Activated CD8-positive, alpha-beta memory T cell treated with anti-CD3 and anti-CD28 coated beads for 24 hours (primary cell): ENCODE data around the gene ELFN1.

Experiments
- DNase-seq: peaks from one replicate; pipeline ENCODE4 v3.0.0-alpha.2; 2020

Gene ELFN1

DNA sequence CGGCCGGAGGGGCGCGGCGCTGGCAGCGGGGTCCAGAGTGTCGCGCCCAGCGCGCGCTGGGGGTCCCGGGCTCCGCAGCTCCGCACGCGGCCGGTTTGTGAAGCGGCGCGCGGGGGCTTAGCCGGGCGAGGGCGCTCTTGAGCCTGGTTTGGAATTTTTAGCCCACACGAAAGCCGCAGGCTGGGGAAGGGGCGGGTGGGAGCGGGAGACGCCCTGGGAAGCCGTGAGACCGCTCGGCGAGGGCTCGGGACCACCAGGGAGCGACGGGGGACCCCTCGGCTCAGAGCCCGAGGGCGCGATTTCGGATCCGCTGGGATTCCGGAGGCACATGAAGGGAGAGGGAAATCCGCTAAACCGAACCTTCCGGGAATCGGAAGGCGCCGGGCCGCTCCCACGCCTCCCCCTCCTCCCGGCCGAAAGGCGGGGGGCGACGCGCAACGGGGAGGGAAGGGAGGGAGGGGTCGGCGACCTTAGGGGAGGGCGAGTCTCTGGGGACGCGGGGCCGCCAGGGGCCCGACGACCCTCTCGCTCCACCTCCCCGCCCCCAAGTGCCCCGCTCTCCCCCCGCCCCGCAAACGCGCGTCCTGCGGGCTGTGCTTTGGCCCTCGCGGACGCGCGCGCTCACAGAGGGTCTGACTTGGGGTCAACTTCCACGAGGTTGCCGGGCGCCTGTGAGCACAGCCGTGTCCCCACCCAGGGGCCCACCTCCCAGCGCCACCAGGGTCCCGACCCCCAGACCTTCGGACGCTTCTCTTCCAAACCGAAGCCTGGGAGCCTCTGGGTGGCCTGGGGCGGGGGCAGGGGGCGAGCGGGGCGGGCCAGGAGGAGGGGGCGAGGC lies 5.1 kb upstream of the ELFN1 start:
- DNase-seq: peak; percentile 84

DNA sequence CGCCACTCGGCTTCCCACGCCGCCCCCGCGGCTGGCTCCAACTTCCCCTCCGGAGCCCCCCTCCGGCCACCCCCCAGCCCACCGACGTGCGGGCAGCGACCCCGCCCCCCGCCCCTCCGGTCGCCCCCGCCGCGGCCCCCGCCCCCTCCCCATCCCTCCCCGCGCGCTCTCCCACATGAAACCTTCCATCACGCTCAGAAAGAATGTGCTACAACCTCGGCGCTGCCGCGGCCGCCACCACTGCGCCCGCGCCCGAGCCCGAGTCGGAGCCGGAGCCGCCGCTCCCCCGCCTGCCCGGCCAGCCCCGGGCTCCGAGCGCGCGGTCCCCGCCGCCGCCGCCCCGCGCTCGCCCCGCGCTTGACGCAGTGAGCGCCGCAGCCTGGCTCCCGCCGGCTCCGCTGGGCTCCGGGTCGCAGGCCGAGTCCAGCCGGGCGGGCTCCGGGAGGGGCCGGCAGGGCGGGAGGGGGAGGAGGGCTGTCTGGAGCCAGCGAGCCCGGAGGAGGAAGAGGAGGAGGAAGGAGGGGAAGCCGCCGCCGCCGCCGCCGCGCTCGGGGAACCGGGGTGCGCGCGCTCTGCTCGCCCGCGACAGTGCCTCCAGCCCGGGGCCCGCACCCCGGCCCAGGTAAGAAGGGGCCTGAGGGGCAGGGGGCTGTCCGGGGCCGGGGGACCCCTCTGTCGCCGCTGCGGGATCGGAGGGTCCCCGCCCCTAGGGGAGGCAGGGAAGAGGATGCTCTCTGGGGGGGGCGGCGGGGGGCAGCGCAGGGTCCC lies 4.3 kb upstream of the ELFN1 start:
- DNase-seq: peak; percentile 64

DNA sequence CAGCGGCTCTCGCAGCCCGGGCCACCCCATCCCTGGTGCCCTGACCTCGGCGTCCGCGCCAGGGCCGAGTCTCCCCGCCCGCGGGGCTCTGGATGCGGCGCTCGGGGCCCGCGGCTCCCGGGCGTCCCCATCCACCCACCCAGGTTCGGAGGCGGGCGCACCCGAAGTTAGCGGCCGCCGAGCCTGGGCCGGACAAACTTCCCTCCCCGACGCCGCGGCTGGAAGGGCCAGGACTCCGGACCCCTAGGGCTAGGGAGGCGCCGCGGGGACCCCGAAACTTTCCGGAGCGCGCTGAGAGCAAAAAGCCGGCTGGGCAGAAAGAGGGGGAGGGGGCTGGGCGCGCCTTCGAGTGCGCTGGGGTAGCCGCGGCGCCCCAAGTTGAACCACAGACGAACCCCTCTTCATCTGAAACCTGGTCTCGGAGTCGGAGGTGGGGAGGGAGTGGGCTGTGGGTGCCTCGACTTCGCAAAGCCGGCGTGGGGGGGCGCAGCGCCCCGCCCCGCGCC lies 3.7 kb upstream of the ELFN1 start:
- DNase-seq: peak; percentile 63

DNA sequence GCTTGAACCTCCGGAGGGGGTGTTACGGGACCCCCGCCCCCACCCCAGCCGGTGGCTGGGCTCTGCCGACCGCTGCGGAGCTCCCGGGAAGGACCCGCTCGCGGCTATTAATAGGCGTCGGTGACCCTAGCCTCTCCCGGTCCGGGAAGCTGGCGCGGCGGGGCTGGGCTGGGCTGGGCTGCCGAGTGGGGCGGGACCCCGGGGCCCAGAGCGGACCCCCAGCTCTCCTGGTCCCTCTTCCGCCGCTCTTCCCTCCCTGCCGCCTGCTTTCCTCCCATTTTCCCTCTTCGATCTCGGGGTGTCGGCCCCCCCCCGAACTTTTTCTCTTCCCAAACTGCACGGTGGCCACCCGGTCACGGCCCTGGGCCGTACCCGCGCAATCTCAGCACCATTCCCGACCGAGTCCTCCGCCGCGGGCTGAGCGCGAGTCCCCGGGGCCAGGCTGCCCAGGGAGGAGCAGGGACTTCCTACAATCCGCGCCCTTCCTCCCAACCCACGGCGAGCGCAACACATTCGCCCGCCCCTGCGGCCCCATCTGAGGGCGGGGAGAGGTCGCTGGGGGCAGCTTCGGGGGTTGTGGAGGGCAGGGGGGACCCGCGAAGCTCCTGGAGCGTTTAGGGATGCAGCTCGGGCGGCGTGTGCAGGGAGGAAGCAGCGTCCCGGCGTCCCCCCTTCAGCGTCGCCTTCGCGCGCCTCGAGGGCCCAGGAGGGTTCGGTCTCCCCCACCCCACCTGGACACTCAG lies 3.1 kb upstream of the ELFN1 start:
- peak; percentile 64 for DNase-seq

DNA sequence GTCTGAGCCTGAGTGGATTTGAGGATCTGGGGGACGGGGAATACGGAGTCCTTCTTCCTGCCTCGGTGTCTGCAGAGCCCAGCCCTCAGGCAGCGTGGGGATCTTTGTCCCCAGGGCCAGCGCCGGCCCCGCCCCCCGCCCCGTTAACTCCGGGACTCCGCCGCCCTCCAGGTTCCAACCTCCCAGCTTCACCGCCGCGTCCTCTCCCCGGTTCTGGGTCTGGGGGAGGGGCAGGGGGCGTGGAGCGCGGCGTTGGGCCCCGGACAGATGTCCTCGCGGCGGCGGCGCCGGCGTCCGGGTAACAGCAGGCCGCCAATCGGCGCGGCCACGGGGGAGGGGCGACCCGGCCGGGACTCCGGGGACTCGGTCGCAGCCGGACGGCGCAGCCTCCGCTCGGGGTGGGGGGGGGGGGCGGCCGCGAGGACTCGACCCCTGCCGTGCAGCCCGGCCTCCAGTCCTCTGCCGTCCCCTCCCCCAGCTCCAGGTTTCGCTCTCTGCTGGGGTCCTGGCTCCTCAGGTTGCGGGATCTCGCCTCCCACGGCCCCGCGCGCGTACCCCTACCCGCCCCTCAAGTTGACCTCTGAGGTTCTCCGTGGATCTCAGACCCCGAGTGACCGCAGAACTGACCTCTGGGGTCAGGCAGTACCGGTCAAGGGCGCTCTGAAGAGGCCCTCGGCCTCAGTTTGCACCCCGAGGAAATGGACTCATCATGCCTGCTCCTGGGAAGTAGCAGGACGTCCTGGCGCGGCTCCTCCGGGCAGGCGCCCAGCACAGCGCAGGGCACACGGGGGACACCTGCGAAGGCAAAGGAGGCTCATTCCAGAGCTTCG lies 2.3 kb upstream of the ELFN1 start:
- no peak for DNase-seq

DNA sequence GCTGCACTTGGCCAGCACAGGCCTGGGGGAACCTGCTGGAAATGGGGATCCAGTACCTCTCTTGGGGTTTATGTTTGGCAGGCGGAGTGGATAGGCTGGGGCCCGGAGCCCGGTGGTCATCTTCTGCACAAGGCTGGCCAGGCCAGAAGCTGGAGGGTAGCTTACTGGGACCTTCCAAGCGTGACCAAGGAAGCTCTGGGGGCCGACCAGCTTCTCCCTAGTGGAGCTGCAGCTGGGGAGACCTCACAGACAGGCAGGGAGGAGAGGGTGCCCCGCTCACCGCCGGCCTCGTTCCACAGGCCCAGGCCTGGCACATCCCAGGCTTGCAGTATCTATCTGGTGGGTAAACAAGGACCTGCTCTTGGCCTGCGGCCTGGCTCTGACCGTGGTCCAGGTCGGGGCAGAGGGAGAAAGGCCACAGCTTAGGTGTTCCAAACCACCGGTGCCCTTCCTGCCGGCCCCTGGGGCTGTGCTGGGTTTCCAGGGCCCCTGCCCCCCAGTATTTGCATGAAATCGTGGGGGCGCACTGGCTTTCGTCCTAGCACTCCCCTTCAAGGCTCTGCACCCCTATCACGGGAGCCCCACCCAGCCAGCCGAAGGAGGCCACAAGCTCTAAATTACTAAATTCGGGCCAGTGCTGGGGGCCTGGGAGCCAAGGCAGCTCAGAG lies 1.5 kb upstream of the ELFN1 start:
- peak; percentile 66 for DNase-seq

DNA sequence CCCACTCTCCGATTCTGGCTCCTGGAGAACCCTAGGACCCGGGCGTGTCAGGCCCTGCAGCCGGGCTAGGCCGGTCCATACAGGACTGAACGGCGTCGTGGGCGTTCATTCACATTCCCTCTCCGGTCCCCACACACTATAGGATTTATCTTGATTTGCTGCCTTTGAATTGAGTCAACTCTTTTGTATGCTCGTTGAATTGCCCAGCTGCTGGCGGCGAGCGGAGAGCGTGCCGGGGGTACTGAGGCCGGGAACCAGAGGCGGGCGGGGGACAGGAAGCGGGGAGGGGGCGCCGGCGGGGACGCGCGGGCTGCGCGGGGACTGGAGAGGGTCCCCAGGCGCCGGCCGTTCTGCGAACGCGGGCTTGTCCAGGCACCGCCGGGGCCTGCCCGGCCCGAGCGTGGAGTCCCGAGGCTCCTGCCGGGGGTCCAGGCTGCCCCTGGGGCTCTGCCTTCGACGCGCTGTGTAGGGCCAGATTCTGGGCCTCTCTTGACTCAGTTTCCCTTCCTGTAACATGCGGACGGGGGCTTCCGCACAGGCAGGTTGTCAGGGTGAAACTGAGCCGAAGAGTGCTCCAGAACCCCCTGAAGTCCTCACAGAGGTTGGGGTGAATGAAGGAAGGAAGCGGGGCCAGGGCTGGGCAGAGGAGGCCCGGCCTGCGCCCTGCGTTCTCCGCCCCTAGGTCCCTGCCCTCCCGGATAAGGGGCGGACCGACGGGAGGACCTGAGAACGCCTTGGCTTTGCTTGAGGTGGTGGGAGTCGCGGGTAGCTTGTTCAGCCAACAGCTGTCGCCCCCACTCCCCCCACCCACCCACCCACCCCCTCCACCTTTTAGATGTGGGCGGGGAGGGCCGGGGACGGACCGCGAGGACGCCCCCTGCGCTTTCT lies 769 bp upstream of the ELFN1 start:
- peak; percentile 60 for DNase-seq

DNA sequence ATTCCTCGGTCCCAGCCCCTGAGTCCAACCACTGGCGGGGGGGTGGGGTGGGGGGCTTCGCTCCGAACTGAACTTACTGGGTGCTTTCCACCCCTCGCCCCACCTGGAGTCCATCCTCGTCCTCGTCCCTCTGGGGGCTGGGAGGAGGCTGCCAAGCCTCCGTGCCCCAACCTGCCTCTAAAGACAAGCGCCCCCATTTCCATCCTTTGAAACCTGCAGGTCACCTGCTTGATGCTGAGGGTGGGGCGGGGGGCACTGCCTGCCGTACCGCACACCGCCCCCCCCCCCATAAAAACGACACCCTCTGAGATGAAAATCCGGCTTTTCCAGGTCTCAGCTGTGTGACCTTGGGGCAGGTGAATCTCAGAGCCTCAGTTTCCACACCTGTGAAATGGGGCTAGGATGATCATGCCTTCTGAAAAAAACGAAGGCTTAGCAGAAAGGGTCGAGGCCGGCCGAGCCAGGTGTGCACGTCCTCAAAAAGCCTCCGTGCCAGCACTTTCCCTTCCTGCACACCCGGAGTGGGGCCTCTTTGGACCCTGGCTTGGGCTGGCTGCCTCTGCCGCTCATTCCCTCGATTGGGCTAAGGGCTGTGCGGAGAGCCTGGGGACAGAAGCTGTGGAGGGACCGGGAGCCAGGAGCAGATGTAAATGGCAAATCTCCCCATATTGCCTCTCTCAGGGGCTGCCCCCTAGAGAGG lies 967 bp downstream of the ELFN1 start:
- DNase-seq: peak; percentile 56

DNA sequence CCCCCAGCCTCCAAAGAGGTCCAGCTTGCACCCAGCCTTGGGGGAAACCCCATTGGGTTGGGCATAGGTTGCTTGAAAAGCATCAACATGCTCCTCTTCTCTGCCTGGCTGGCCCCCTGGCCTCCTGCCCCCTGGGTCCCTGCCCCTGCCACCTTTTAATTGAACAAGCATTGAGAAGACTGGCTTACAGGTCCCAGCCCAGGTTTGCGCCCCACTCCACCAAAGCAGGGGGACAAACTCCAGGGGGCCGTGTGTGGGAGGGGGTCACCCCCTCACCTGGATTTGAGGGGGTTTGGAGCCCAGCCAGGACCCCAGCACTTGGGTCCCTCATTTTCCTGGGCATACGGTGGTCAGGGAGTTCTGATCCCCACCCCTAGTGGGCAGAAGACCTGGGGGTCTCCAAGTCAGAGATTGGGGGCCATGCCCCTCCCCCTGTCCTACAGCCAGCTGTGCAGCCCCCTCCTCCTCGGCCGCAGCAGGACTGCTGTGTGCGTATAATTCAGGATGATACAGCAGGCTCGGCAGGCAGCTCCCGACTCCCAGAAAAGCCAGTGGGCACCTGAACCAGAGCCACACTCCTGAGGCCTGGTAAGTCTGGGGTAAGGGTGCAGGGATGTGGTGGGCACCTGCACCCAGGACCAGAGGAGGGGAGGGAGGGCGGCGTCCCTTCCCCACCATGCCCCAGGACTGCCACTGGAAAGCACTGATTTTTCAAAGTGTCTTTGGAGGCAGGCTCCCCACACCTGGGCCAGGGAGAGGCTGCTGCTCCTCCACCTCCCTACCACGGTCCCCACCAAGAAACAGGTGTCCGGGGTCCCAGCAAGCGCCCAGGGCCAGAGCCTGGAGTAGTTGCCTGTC lies 1.7 kb downstream of the ELFN1 start:
- DNase-seq: peak; percentile 51

DNA sequence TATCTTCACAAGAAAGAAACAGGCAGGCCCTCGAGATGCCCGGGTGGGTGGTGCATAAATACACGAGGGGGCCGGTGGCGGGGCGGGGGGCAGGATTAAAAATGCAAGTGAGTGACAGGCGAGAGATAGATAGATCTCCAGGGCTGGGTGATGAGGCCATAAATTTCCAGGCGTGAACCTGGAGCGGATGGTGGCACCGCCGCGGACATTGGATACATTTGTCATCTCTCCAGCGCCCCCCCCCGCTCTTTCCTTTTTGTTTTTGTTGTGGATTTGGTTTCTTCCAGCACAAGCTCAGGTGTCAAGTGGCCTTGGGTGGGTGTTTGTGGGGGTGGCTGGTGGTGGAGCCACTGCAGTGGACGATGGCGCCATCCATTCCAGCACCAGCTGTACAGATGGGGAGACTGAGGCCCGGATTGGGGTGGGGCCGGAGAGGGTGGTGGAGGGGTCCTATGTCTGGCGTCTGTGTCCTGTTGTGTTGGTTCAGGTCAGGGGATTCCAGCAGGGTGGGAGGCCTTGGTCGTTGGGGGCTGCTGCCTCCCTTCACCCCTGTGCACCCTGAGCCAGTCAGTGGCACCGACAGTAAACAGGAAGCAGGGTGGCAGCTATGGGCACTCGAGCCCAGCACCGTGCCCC lies 2.9 kb downstream of the ELFN1 start:
- peak; percentile 47 for DNase-seq

DNA sequence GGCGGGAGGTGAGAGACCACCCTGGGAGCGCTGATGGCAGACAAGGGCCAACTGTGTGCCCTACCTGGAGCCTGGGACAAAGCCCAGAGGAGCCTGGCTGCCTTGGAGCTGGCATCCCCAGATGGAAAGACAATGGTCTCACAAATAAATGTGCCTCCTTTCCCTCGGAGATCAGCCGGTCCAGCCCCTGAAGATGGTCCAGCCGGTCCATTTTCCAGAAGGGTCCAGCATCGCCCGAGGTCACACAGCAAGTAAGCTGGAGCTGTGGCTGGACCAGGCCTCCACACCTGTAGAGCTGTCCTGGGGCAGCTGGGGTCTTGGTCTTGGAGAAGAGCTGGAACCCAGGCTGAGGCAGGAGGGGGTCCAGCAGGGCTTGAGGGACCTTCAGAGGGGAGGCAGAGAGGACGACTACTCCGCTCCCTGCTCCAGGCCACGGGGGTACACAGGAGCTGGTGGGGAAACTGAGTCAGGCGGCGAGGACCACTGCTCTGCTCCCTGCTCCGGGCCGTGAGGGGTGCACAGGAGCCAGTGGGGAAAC lies 3.6 kb downstream of the ELFN1 start:
- DNase-seq: peak; percentile 51

DNA sequence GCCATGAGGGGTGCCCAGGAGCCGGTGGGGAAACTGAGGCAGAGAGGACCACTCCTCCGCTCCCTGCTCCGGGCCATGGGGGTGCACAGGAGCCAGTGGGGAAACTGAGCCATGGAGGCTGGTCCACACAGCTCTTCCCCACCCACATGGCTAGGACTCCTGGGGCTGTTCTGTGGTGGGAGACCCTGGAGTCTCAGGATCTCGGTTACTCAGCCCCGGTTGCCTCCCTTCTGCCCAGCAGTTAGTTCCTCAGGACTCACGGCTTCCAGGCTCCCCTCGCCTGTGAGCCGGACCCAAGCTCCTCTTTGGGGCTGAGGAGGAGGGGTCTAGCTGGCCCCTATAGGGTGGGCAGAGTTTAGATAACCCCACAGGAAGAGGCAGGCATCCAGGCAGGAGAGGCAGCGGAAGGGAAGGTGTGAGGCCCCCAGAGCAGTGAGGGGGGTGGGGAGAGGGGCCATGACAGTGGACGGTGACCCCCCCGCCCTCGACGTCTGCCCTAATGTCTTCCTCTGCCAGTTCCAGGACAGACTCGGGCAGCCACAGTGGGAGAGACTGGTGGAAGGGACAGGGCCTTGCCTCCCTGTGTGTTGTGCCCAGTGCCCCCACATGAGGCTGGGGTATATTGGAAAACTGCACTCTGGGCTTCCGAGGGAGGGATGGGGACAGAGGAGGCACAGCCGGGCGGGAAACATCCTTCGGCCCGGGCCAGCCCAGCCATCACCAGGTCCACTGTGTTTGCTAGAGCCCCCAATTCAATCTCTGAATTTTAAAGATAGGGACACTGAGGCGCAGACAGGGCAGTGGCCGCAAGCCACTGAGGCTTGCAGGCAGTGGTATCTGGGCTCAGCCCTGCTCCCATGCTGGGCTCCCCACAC lies 4.3 kb downstream of the ELFN1 start:
- peak; percentile 53 for DNase-seq

DNA sequence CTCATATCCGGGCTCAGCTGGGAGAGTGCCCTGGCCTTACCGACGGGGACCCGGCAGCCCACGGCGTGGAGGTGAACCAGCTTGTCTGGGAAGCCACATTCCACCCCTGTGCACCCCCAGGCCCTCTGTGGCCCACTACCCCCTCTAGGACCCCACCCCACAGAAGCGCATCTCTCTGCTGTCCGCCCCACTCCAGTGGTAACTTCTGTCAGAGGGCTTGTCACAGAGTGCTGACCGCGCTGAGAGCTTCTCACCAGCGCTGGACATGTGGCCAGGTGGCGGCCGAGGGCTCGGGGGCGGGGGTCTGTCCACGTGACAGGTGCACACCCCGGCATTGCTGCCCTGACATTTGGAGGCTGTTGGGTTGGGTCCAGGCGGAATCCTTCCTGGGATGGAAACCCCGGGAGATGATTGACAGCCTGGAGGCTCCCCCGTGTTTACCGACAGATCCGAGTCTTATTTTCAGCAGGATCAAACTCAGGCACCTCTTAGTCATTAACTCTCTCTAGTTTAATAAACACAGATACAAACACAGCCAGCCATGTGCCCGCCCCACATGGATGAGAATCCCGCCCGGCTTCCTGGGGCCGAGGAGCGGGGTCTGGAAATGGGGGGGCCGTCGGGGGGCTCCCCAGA lies 5.1 kb downstream of the ELFN1 start:
- DNase-seq: peak; percentile 32

DNA sequence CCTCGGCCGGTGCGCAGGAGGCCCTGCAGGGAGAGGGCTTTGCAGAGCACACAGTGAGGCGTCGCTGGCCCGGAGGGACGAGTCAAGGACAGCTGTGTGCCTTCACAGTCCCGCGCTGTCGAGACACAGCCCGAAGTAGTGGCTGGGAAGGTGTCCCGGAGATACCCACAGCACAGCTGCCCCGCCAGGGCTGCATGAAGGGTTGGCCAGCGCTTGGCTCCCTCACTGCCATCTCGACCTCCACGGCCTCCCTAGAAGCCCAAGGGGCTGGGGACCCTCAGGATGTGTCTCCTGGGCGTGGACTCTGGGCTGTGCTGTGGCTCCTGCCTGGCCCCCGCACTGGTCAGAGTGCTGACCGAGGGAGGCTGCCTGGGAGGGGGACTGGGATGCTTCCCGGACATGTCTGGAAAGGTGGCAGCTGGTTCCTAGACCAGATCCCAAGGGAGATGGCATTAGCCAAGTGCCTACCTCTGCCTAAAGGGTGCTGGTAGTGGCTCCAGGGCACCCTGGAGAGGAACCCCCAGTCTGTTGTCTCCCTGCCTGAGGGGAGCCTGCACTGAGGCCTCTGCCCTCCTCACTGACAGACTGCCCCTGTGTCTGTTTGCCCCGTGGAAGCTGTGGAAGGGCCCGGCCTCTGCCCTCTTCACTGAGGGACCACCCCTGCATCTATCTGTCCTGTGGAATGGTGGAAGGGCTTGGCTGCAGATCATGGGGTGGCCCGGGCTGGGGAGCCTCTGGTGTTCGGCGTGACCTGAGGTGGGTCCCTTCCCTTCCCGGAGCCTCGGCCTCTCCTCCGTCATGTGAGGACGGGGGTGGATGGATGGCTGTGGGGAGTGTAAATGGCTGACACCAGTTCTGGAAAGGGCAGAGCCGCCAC lies 5.8 kb downstream of the ELFN1 start:
- peak; percentile 53 for DNase-seq

DNA sequence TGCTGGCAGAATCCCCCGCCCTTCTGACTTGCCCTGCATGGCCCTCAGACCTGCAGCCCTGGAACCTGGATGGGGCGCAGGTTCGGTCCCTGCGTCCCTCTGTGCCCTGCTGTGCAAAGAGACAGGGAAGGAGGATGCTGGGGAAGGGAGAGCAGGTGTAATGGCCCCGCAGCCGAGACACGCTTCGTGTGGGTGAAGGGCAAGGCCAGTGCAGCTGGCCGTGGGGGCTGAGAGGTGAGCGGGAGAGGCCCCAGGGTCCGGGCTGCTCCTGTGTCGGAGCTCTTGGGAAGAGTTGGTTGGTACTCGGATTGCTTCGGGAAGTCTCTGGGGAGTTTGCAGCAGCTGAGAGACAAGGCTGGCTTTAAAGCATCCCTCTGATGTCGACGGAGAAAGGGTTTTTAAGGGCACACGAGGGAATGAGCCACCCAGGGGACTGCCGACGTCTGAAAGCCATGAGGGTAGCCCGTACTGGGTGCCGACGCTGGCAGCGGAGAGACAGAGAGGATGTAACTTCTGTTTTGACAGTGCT lies 6.5 kb downstream of the ELFN1 start:
- no peak for DNase-seq
